Activated CD8-positive, alpha-beta memory T cell treated with anti-CD3 and anti-CD28 coated beads, Interleukin-2, amount 50 U/mL, for 4 hours (primary cell): ENCODE measurements around the gene KNCN.

Experiments
- DNase-seq: peaks from one replicate; pipeline ENCODE4 v3.0.0-alpha.2; 2020

The KNCN gene

DNA sequence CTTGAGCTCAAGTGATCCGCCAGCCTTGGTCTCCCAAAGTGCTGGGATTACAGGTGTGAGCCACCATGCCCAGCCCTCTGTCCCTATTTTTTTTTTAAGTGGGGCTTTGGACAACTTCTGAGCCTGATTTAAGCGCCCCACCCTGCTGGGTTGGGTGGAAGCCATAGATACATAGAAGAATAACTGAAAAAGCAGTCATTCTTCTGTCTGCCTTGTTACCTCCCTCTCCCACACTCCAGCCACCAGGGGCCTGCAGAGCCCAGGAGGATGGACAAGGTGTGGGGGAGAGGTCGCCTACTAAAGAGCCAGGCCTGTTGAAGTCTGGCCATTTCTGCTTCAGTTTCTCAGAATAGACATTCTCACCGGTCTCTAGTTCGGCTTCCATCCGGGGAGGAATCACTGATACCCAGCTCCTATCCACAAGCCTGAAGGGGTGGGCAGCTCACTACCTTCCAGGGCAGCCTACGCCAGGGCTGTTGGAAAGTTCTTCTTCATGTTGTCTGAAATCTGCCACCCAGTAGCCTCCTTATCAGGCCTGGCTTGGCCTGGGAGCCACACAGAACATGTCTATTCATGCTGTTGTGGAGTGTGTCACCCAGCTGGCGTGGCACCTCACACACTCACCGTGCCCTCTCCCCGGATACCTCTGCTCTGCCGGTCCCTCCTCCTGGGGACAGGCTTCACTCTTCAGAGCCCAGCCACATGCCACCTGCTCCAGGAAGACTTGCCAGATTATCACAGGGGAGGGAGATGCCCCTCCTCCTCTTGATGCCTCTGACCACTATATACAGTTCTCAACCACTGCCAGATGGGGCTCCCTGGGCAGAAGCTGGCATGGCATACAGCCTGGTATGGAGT, 27.7 kb downstream of the KNCN start:
- DNase-seq = no peak

DNA sequence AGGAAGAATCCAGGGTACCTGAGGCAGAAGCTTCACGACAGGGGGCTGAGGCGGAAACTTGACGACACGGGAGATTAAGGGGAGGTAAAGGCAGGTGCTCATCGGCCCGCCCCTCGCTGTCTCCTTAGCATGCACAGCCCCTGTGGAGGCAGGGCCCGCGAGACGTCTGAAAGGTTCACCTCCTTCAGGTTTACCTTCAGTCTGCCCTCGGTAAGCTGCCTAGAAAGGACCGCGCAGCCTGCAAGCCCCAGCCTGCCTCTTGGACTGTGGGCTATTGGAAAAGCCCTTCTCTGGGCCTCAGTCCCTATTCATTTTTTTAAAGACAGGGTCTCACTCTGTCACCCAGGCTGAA, 28.5 kb downstream of the KNCN start:
- DNase-seq = no peak

DNA sequence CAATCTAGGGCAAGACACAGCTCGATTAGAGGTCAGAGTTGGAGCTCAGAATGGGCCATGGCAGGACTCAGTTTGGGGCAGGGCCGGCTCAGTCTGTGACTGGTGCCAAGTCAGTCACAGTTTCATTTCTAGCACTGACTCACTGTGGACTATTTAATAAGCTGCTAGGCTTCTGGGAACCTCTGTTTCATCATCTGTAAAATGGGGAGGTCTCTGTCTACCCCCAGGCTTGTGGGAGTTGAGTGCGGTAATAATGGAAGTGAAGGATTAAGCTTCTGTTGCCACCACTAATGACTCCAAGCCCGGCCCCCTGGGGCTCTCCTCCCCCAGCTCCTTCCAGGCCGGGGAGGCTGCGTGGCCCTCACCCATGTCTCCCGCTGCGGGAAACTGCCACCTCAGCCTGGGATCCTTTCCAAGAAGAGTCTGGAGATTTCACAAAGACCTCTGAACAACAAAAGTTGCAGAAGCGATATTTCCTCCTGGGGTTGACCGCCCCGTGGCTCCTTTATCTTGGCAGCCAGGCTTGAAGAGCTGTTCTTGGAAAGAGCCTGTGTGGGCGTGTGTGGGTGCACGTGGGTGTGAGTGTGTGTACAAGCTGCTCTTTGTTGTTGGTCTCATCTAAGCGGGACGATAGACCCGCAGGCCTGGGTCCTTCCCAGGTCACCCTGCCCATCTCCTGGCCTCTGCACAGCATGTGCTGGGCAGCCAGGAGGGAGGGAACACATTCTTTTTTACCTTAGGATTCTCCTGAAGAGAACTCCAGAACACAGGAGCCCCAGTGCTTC, 29.1 kb downstream of the KNCN start:
- DNase-seq = no peak

DNA sequence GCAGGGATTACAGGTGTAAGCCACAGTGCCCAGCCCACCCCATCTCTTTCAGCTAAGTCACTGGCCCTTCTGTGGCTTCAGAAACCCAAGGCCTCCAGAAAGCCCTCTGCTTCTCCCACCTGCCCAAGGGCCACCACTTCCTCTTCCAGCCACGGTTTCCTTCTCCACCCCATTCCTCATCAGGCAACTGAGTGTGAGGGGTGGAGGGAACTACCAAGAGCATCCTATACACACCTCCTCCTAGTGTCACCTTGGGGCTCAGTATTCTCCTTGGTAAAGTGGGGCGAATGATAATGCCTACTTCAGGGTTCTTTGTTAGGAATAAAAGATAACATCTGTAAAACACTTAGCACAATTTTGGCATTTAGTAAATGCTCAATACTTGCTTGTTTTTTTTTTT, 30.0 kb downstream of the KNCN start:
- no peak for DNase-seq

DNA sequence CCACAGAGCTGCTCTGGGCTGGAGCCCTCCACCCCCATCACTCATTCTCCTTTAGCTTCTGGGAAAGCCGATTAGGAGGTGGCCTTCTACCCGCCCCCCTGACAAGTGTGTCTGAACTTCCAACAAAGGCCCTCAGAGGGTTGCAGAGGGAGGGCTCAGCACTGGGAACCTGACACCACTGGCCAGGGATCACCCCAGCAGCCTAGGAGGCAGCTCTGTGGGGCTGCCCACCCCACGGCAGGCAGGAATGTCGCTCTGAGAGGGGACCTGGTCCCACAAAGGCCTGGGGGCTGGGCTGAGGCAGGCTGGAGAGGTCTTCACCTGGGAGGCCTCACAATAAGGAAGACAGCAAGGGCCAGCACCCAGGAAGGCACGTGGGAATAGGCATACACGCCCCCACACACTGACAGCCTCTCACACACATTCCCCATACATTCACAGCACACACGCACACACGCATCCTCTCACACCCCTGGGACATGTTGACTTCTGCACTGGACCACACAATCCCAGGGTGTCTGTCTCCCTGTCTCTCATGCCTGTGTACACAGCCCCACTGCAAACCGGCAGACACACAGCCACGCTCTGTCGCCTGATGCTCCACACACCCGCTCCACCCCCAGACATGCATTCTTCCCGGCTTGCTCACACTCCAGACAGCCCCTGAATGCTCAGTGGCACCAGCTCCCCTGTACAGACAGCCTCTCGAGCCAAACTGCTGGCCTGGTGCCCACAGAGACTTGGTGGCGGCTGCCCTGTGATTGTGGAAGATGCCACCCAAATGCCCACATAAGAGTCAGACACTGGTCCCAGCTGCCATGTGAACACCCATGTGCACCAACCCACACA, 31.2 kb downstream of the KNCN start:
- no peak for DNase-seq

DNA sequence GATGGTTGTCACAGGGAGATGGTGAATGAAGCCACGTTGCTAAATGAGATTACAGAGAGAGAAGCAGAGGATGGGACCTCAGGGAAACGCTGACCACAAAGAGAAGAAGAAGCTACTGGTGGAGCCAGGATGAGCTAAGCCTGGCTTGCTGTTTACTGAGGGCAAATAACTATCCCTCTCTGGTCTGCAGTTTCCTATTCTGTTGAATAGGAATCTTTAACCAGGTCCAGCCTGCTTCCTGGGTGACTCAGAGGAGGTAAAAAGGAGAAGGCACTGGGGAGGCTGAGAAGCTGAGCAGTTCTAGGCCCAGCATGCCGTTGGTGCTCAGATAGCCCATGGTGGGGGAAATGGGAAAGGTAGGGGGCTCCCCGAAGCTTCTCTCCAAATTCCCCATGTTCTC, 32.2 kb downstream of the KNCN start:
- DNase-seq = no peak

DNA sequence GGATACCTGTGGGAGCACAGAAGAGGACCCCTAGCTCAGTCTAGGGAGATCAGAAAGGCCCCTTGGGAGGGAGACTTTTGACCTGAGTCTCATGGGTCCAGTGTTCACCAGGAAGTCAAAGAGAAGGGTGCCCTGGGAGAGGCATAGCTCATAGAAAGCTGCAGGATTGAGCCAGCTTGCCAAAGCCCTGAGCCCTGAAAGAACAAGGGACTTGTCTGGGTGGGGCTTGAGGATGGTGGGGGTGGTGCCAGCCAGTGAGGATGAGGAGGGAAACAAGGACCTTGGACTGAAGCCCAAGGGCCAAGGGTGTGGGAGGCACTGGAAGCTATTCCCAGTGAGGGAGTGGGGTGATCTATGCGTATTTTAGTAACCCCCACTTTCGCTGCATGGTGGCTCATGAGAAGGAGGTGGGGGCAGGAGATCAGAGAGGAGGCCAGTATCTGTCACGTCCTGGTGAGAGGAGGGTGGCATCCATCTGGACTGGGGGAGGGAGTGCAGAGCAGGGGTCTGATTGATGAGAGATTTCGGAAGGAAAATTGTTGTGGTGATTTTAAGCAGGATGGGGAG, 33.4 kb downstream of the KNCN start:
- no peak for DNase-seq

DNA sequence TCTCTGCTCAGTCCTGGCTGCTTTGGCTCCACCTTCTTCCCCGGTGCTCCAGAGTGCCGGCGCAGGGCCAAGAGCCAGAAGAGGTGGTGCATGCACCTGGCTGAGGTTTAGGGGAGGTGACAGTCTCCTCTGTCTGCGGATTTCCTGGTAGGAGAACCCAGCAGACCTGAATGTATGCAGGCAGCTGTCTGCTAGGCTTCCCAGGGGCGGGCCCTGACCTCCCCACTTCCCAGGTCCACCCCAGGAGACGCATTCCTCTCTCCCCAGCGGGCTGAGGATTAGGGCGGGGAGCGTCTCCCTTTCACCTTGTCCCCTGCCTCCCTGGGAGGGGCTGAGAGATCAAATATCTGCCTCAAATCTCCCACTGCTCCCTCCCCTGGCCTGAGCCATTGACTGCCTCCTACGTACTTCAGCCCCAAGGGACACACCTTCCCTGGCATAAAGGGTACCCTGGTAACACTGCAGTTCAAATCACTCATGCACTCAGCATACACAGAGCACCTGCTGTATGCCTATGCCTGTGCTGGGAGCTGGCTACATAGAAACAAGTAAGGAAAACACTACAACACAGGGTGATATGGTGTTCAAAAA, 34.3 kb downstream of the KNCN start:
- DNase-seq = no peak

DNA sequence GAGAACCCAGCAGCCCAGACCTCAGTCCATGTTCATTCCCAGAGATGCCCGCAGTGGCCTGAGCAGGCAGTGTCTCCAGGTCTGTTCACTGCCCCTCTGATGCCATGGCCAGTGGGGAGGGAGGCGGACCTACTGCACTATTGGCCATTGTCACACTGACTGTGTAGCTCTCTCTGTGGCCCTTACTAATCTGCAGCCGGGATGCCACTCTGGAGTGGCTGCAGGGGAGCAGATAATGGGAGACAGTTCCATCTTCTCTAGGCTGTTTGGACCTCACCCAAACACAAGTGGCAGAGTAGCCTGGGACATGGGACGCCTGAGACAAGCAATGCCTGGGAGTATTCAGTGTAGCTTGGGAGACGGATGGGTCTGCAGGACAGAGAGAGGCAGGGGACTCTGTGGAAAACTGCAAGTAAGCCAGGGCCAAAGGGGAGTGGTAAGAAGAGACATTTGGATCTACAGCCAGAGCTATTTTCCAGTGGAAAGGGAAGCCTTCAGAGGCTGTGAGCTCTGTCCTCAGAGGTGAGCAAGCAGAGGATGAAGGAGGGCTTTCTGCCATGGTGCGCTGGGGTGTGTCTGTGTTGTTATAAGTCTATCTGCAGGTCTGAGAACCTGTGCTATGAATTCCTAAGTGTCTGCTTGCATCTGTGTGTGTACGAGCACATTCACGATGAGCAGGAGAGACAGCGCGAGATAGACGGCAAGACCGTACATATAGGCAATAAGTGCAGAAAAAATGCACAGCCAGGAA, 35.1 kb downstream of the KNCN start:
- no peak for DNase-seq

DNA sequence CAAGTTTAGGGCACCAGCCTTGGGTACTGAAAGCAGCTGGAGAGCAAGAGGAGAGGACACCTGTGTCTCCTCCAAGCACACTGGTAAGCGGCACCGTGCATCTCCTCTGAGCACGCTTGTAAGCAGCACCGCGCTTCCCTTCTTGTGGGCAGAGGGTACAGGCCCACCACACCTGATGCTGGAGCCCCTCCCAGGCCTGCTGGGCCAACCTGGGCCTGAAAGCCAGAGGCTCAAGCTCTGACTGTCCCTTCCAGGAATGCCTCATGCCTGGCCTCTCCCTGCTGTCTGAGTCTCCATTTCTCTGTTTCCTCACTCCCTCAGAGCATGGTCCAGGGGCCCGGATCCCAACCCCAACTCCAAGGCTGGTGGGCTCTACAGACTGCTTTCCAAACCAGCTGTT, 35.9 kb downstream of the KNCN start:
- DNase-seq = no peak

DNA sequence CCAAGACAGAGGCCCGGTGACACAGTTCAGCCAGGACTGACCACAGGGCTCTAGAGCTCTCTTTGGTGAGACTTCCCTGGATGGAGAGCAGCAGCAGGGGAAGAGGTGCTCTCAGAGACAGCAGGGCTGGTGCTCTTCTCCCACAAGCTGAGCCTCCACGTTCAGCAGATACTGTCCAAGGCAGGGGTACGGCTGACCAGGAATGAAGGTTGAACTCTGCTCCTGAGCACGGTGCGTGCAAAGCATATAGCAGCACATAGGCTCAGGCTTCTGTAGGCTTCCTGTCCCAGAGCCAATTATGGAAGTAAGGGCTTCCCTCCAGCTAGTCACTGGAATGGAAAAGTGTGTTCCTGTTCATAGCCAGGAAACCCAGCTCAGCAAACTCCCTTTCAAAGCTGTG, 37.9 kb downstream of the KNCN start:
- DNase-seq = no peak

DNA sequence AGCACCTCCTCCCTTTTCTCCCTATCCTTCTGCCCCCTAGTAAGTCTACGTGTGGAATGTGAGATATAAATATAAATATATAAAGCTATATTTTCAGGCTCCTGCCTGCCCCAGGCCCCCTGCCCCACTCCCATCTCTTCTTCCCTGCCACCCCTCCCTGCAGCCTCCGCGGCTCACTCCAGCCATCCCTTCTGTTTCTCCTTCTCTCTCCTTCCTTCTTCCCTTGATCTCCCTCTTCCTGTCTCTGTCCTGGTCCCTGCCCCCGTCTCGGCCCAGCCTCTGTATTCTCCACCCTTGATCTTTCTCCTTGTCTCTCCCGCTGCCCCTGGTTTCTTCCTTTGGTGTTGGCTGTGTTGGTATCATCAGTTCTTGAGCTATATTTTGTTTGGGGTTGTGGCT, 38.7 kb downstream of the KNCN start:
- no peak for DNase-seq

DNA sequence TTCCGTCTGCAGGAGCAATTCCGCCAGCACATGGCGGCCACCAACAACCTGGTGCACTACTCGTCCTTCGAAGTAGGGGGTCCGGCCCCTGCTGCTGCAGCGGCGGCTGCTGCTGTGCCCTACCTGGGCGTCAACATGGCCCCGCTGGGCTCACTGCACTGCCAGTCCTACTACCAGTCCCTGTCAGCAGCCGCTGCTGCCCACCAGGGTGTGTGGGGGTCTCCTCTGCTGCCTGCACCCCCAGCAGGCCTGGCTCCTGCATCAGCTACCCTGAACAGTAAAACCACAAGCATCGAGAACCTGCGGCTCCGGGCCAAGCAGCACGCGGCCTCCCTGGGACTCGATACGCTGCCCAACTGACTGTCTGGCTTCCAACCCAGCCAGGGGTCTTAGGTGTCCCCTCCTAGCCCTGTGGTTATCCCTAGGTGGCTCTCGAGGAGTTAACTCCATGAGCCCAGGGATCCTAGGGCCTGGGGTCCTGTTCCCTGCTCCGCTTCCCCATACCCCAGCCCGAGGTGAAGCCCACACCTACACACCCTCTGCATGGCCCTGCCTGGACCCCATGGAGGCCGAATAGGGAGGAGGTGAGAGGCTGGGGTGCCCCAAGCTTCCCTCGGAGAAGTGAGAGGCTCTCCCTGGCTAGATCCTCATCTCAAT, 39.2 kb downstream of the KNCN start:
- no peak for DNase-seq

DNA sequence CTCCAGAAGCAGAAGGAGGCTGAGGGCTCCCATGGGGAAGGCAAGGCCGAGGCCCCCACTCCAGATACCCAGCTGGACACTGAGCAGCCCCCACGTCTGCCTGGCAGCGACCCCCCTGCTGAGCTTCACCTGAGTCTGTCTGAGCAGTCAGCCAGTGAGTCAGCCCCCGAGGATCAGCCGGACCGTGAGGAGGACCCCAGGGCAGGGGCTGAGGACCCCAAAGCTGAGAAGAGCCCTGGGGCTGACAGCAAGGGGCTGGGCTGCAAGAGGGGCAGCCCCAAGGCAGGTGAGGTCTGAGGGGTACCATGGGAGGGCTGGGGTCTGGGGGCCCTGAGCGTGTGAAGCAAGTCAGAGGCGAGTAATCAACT, 40.5 kb downstream of the KNCN start:
- DNase-seq = no peak

DNA sequence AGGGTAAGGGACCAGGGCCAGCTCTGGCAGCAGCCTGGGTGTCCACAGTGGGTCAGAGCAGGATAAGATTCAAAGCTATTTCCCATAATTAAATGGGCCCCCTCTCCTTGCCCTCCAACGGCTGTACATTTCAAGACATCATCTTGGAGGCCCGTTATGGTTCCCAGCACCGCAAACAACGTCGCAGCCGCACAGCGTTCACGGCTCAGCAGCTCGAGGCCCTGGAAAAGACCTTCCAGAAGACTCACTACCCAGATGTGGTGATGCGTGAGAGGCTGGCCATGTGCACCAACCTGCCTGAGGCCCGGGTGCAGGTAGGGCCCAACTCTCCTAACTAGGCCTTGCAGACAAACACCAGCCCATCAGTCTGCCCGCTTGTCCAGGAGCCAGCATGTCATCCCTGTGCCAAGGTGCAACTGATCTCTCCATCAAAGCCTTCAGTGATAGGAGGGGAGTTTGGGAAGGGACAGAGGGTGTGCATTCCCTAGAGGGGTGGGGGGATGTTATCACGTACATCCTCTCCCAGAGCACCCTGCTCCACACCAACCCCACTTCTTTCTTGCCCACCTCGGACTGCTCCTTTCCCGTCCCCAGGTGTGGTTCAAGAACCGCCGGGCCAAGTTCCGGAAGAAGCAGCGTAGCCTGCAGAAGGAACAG, 41.0 kb downstream of the KNCN start:
- DNase-seq = no peak

DNA sequence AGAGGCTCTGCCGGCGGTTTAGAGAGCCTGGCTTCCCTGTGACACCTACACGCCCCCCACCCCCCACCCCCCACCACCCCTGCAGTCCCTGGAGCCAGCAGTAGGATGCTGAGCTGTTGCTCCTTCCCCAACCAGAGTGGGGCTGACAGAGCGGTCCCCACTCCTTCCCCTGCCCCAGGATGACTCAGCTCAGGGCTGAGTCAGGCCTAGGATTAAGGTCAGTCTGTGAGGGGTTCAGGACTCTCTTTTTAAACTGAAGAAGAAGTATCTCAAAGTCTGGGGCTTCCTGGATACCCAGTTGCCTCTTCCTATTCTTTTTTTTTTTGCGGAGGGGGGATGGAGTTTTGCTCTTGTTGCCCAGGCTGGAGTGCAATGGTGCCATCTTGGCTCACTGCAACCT, 42.7 kb downstream of the KNCN start:
- no peak for DNase-seq

DNA sequence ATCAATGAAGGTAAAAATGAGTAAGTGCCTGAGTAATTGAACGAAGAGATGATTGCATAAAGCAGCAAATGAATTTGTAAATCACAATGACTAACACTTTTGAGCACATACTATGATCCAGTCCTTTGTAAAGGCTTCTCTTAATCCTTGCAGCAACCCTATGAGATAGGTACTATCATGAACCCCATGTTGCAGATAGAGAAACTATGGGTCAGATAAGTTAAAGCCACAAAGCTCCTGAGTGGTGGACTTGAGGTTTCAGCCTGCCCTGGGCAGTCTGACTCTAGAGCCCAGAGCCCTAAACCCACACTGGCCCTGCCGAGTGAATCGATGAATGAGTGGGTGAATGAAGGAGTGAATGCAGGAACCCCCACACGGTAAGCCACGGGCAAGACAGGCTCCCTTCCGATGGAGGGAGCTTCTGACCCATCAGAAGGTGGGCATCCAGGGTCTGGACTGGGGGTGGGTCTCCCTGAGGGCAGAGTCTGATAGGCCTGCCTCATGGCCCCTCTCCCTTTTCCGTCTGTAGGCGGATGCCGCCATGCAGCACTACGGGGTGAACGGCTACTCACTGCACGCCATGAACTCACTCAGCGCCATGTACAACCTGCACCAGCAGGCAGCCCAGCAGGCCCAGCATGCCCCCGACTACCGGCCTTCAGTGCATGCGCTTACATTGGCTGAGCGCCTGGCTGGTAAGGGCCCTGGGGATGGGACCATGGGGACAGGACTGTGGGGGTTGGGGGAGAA, 44.8 kb downstream of the KNCN start:
- no peak for DNase-seq

DNA sequence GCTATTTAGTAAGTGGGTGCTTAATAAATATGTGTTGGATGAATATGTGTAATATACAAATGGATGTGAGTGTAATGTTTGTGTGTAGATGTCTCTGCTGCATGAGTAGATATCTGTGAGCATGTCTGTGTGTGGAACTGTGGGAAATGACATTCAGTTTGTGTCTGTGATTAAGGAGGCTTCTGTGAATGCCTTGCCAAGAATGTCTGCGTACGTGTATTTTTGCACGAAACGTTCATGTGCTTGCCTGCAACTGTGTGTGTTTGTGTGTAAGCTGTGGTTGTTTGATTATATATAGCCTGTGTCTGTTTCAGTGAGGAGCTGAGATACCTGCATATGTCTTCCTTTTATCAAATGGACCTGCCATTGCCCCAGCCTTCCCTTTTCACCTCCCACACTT, 48.0 kb downstream of the KNCN start:
- no peak for DNase-seq

DNA sequence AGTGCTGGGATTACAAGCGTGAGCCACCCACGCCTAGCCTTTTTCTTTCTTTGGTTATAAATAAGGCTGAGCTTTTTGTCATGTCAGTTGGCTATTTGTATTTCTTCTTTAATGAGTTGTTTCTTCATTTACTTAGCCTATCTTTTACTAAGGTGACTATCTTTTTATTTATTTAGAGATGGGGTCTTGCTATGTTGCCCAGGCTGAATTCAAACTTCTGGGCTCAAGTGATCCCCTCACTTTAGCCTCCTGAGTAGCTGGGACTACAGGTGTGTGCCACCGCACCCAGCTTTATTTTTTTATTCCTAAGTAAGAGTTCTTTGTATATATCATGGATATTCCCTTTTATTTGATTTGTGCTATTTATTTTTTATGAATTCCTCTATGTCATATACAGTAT, 49.9 kb downstream of the KNCN start:
- no peak for DNase-seq

DNA sequence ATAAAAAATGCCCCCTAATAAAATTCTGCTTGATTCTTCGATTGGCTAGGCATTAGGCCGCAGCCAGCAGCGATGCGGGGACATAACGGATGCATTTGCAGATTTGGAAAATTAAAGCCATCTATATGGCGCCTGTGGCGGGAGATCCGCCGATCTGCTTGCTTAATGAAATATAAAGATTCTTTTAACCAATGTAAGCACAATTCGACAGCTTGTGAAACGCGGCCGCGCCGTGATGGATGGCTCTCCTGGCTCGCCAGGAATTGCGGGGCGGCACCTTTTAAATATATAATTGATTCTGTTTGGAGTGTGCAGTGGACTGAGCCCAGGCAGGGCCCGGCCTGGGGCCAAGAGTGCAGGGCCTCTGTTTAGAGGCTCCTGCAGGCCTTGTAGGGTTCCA, 53.8 kb downstream of the KNCN start:
- no peak for DNase-seq
